ENCODE results near the gene AGAP5. TPM values are rescaled to one million over a fixed set of nuclear protein-coding genes. Genes with fewer than 3 reads are reported as not detected.

The AGAP5 gene
- total RNA-seq, 1 donor from 2014 or later: 2.9 TPM

DNA sequence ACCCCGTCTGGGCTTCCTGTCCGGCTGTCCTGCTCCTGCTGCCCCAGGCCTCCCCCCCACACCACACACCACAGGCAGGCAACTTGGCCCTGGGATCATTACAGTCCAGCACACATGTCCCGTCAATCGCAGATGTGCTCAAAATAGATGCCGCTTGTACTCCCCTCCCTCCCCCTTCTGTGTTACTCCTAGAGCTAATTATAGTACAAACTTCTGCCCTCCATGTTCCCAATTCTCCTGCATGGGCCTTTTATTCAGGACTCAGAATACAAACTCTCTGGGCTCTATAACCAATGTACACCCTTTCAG is 42.0 kb downstream of the AGAP5 start, which contains the start of gene SYNPO2L:
TSS of gene SYNPO2L (minus strand) at position 40 of the 309 bp plus-strand sequence. CDS start 107 bp downstream, outside the sequence.
- no peak within 1 kb of the TSS for H3K4me3 Mint-ChIP-seq (ENCODE audit: unreplicated experiment)
- peak within 1 kb of the TSS; percentile 57 for H3K27ac Mint-ChIP-seq (ENCODE audit: unreplicated experiment)

DNA sequence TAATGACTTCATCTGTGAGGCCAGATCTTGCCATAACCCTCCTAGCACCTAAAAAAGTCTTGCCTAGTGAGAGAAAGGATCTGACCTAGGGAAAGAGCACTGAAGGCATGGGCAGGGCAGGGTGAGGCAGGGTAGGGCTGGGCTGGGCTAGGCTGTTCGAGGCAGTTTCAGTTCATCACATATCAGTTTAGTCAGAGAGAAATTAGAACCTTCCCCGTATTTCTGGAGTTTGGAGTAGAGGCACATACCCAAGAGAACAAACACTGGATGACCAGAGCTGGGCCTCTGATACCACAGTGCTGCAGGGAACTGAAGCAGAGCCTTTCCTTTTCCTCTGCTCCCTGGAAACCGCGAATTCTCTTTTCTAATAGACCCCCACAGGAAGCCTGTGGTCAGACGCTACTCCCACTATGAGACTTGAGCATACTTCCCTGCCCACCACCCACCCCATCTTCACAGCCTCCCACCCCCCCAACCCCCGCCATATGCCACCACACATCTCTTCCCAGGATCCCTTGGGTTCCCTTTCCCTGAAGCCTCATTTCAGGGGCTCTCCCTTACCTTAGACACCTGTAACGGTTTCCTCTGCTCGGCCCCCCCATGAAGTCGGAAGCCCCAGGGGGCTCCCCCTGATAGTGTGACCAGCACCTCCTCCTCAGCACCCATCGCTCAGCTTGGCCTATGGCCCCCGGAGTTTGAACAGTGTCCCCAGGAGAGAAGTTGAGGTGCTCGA is 42.5 kb downstream of the AGAP5 start:
- H3K4me1 Mint-ChIP-seq (ENCODE audit: low read depth): peaks cover 25% of the 10 kb centered on the region
- H3K27ac Mint-ChIP-seq (ENCODE audit: unreplicated experiment): no peak overlapping the region
- no peaks in the 10 kb centered on the region for H3K27me3 Mint-ChIP-seq (ENCODE audit: low read depth)
- no peaks in the 10 kb centered on the region for H3K36me3 Mint-ChIP-seq (ENCODE audit: low read depth)
- DNase-seq (ENCODE audit: low spot score): no peak
- H3K4me3 Mint-ChIP-seq (ENCODE audit: unreplicated experiment): no peak overlapping the region
- H3K9me3 Mint-ChIP-seq (ENCODE audit: low read depth): no peaks in the 10 kb centered on the region
- TF ChIP-seq, protein P1, sequence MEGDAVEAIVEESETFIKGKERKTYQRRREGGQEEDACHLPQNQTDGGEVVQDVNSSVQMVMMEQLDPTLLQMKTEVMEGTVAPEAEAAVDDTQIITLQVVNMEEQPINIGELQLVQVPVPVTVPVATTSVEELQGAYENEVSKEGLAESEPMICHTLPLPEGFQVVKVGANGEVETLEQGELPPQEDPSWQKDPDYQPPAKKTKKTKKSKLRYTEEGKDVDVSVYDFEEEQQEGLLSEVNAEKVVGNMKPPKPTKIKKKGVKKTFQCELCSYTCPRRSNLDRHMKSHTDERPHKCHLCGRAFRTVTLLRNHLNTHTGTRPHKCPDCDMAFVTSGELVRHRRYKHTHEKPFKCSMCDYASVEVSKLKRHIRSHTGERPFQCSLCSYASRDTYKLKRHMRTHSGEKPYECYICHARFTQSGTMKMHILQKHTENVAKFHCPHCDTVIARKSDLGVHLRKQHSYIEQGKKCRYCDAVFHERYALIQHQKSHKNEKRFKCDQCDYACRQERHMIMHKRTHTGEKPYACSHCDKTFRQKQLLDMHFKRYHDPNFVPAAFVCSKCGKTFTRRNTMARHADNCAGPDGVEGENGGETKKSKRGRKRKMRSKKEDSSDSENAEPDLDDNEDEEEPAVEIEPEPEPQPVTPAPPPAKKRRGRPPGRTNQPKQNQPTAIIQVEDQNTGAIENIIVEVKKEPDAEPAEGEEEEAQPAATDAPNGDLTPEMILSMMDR (IDR thresholded peaks at IDR 0.05): no peak

More for the DNA sequence above, 42.0 kb downstream of the AGAP5 start, which contains the start of gene SYNPO2L:
- Mint-ChIP-seq H3K4me1 (ENCODE audit: low read depth) (peaks cover 24% of the 10 kb centered on the region), H3K27me3 (ENCODE audit: low read depth) (no peaks in the 10 kb centered on the region), H3K9me3 (ENCODE audit: low read depth) (no peaks in the 10 kb centered on the region), H3K36me3 (ENCODE audit: low read depth) (no peaks in the 10 kb centered on the region)
- TF ChIP-seq, protein P1 (IDR thresholded peaks at IDR 0.05): no peak
- no peak for DNase-seq (ENCODE audit: low spot score)

DNA sequence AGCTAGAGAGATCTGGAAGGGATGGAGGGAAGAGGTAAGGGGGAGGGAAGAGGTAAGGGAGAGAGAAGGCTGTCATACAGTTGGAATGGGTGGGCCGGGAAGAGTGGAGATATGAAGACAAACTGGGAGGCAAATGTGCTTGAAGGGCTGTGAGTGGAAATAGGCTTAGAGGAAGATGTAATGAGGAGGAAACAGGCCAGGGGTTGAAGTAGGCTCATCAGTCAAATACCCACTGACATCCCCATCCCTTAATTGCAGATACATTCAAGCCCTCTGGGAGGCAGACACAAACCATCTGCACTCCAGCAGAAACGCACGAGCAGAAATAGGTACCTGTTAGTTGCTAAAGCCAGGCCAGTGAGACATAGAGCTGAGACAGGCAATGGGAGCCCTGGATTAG is 44.2 kb downstream of the AGAP5 start:
- peaks cover 31% of the 10 kb centered on the region for H3K4me1 Mint-ChIP-seq (ENCODE audit: low read depth)
- TF ChIP-seq, protein P1 (IDR thresholded peaks at IDR 0.05): peak; percentile 32
- H3K36me3 Mint-ChIP-seq (ENCODE audit: low read depth): no peaks in the 10 kb centered on the region
- H3K27ac Mint-ChIP-seq (ENCODE audit: unreplicated experiment): no peak overlapping the region
- no peak overlapping the region for H3K4me3 Mint-ChIP-seq (ENCODE audit: unreplicated experiment)
- H3K9me3 Mint-ChIP-seq (ENCODE audit: low read depth): no peaks in the 10 kb centered on the region
- H3K27me3 Mint-ChIP-seq (ENCODE audit: low read depth): no peaks in the 10 kb centered on the region
- no peak for DNase-seq (ENCODE audit: low spot score)

- H3K27me3 Mint-ChIP-seq (ENCODE audit: low read depth): no peaks in the 10 kb centered on the region
- H3K4me1 Mint-ChIP-seq (ENCODE audit: low read depth): peaks cover 31% of the 10 kb centered on the region
- no peak overlapping the region for H3K27ac Mint-ChIP-seq (ENCODE audit: unreplicated experiment)
- no peaks in the 10 kb centered on the region for H3K9me3 Mint-ChIP-seq (ENCODE audit: low read depth)
- TF ChIP-seq, protein P1 (IDR thresholded peaks at IDR 0.05): no peak
- DNase-seq (ENCODE audit: low spot score): no peak
- no peaks in the 10 kb centered on the region for H3K36me3 Mint-ChIP-seq (ENCODE audit: low read depth)
- H3K4me3 Mint-ChIP-seq (ENCODE audit: unreplicated experiment): no peak overlapping the region
Measured at GRCh38 chr10:73653195-73653594, 44.7 kb downstream of the AGAP5 start.

GRCh38 chr10:73650537-73651331 is 47.2 kb downstream of the AGAP5 start:
- H3K9me3 Mint-ChIP-seq (ENCODE audit: low read depth): no peaks in the 10 kb centered on the region
- TF ChIP-seq, protein P1 (IDR thresholded peaks at IDR 0.05): no peak
- peak overlapping the region; percentile 58 for H3K27ac Mint-ChIP-seq (ENCODE audit: unreplicated experiment)
- H3K36me3 Mint-ChIP-seq (ENCODE audit: low read depth): no peaks in the 10 kb centered on the region
- no peak overlapping the region for H3K4me3 Mint-ChIP-seq (ENCODE audit: unreplicated experiment)
- DNase-seq (ENCODE audit: low spot score): no peak
- peaks cover 27% of the 10 kb centered on the region for H3K4me1 Mint-ChIP-seq (ENCODE audit: low read depth)
- H3K27me3 Mint-ChIP-seq (ENCODE audit: low read depth): no peaks in the 10 kb centered on the region
